ENCODE data around the gene RHBDL2.

Gene RHBDL2

GRCh38 chr1:38867208-38867607 lies 74.4 kb downstream of the RHBDL2 start:
- Histone ChIP-seq H3K4me2 (ENCODE audit: low read length, poor library complexity, severe bottlenecking) (no peak overlapping the region), H3K23ac (ENCODE audit: low read length in 2 of 2) (no peak overlapping the region), H3K4me3 (ENCODE audit: insufficient read depth in 1 of 2, low read depth in 1 of 2, low read length in 2 of 2) (no peak overlapping the region), H2BK15ac (ENCODE audit: low read depth, poor library complexity, severe bottlenecking) (no peak overlapping the region), H2AK5ac (ENCODE audit: low read length, severe bottlenecking) (no peak overlapping the region), H3K4ac (ENCODE audit: low read depth in 1 of 2, low read length in 2 of 2) (no peak overlapping the region), H2AFZ (ENCODE audit: low read depth, low read length) (no peak overlapping the region), H3K4me1 (ENCODE audit: control insufficient read depth, insufficient read depth, low read depth, low read length) (no peaks in the 10 kb centered on the region), H3K9ac (ENCODE audit: low read length) (no peak overlapping the region), H2BK5ac (ENCODE audit: low read depth, low read length, poor library complexity, severe bottlenecking) (no peak overlapping the region), H3K9me3 (ENCODE audit: control insufficient read depth, low read length) (no peaks in the 10 kb centered on the region), H3K27me3 (ENCODE audit: control insufficient read depth in 1 of 2, insufficient read depth in 1 of 2, low read length in 2 of 2) (no peaks in the 10 kb centered on the region), H4K8ac (ENCODE audit: low read length) (no peak overlapping the region), H2BK120ac (ENCODE audit: low read depth, low read length) (no peak overlapping the region), H3K79me1 (replicated peaks; ENCODE audit: low read length, poor library complexity, severe bottlenecking) (peaks cover 18% of the 10 kb centered on the region), H3K18ac (ENCODE audit: low read depth in 1 of 2, low read length in 2 of 2) (no peak overlapping the region), H3K14ac (ENCODE audit: low read length in 2 of 2) (no peak overlapping the region), H4K91ac (ENCODE audit: low read length) (no peak overlapping the region), H3K36me3 (ENCODE audit: control insufficient read depth in 1 of 2, insufficient read depth in 2 of 2, low read depth in 1 of 2, low read length in 2 of 2) (peaks cover 2 to 50% of the 10 kb centered on the region in 2 experiments), H2BK12ac (ENCODE audit: low read length in 2 of 2) (no peak overlapping the region), H3K27ac (ENCODE audit: low read length, poor library complexity, severe bottlenecking) (no peak overlapping the region)
- 100% methylated on average over 3 of the region's 8 CpGs for WGBS
- no peak for DNase-seq

GRCh38 chr1:38865112-38865715 lies 76.4 kb downstream of the RHBDL2 start:
- no peaks in the 10 kb centered on the region for H3K27me3 ChIP-seq (ENCODE audit: control insufficient read depth in 1 of 2, insufficient read depth in 1 of 2, low read length in 2 of 2)
- no peak overlapping the region for H2AK5ac ChIP-seq (ENCODE audit: low read length, severe bottlenecking)
- H2AFZ ChIP-seq (ENCODE audit: low read depth, low read length), result no peak overlapping the region
- no peak overlapping the region for H2BK5ac ChIP-seq (ENCODE audit: low read depth, low read length, poor library complexity, severe bottlenecking)
- H3K23ac ChIP-seq (ENCODE audit: low read length in 2 of 2), result no peak overlapping the region
- H3K79me1 ChIP-seq (replicated peaks; ENCODE audit: low read length, poor library complexity, severe bottlenecking), result peaks cover 18% of the 10 kb centered on the region
- H3K4me3 ChIP-seq (ENCODE audit: insufficient read depth in 1 of 2, low read depth in 1 of 2, low read length in 2 of 2), result no peak overlapping the region
- H3K4ac ChIP-seq (ENCODE audit: low read depth in 1 of 2, low read length in 2 of 2), result no peak overlapping the region
- no peak overlapping the region for H4K8ac ChIP-seq (ENCODE audit: low read length)
- H4K91ac ChIP-seq (ENCODE audit: low read length), result no peak overlapping the region
- H3K4me1 ChIP-seq (ENCODE audit: control insufficient read depth, insufficient read depth, low read depth, low read length), result peaks cover 3% of the 10 kb centered on the region
- no peak overlapping the region for H3K14ac ChIP-seq (ENCODE audit: low read length in 2 of 2)
- no peak overlapping the region for H2BK12ac ChIP-seq (ENCODE audit: low read length in 2 of 2)
- H2BK15ac ChIP-seq (ENCODE audit: low read depth, poor library complexity, severe bottlenecking), result no peak overlapping the region
- 94% methylated on average over 4 of the region's 4 CpGs for WGBS
- no peak for DNase-seq
- H3K36me3 ChIP-seq (ENCODE audit: control insufficient read depth in 1 of 2, insufficient read depth in 2 of 2, low read depth in 1 of 2, low read length in 2 of 2), result peaks cover 2 to 52% of the 10 kb centered on the region in 2 experiments
- H3K27ac ChIP-seq (ENCODE audit: low read length, poor library complexity, severe bottlenecking), result no peak overlapping the region
- H2BK120ac ChIP-seq (ENCODE audit: low read depth, low read length), result no peak overlapping the region
- H3K18ac ChIP-seq (ENCODE audit: low read depth in 1 of 2, low read length in 2 of 2), result no peak overlapping the region
- no peaks in the 10 kb centered on the region for H3K9me3 ChIP-seq (ENCODE audit: control insufficient read depth, low read length)
- H3K4me2 ChIP-seq (ENCODE audit: low read length, poor library complexity, severe bottlenecking), result no peak overlapping the region
- no peak overlapping the region for H3K9ac ChIP-seq (ENCODE audit: low read length)

GRCh38 chr1:38860454-38860795 lies 81.2 kb downstream of the RHBDL2 start:
- Histone ChIP-seq H3K27ac (ENCODE audit: low read length, poor library complexity, severe bottlenecking) (no peak overlapping the region), H3K4ac (ENCODE audit: low read depth in 1 of 2, low read length in 2 of 2) (peak overlapping the region in 1 of 2 experiments; percentile 100)
- WGBS, result 8% methylated on average over 4 of the region's 6 CpGs

GRCh38 chr1:38859561-38860453 lies 81.8 kb downstream of the RHBDL2 start, which contains the start of gene RRAGC:
Gene RRAGC (minus strand): TSS chr1:38859772. CDS start chr1:38859646, 126 bp downstream.
- Histone ChIP-seq H3K9ac (ENCODE audit: low read length) (peak within 1 kb of the TSS; percentile 96), H3K23ac (ENCODE audit: low read length in 2 of 2) (peak within 1 kb of the TSS in 1 of 2 experiments; percentile 98), H4K91ac (ENCODE audit: low read length) (peak within 1 kb of the TSS; percentile 90), H3K79me1 (replicated peaks; ENCODE audit: low read length, poor library complexity, severe bottlenecking) (peaks cover 25% of the 10 kb centered on the region), H3K36me3 (ENCODE audit: control insufficient read depth in 1 of 2, insufficient read depth in 2 of 2, low read depth in 1 of 2, low read length in 2 of 2) (peaks cover 0 to 51% of the 10 kb centered on the region in 2 experiments), H2AFZ (ENCODE audit: low read depth, low read length) (peak within 1 kb of the TSS; percentile 85), H3K14ac (ENCODE audit: low read length in 2 of 2) (peak within 1 kb of the TSS in 1 of 2 experiments; percentile 99), H3K4me3 (ENCODE audit: insufficient read depth in 1 of 2, low read depth in 1 of 2, low read length in 2 of 2) (peak within 1 kb of the TSS; percentile 95 to 98), H2BK15ac (ENCODE audit: low read depth, poor library complexity, severe bottlenecking) (no peak within 1 kb of the TSS), H3K27me3 (ENCODE audit: control insufficient read depth in 1 of 2, insufficient read depth in 1 of 2, low read length in 2 of 2) (no peaks in the 10 kb centered on the region), H3K4me1 (ENCODE audit: control insufficient read depth, insufficient read depth, low read depth, low read length) (peaks cover 11% of the 10 kb centered on the region), H3K18ac (ENCODE audit: low read depth in 1 of 2, low read length in 2 of 2) (peak within 1 kb of the TSS; percentile 80 to 100), H2BK5ac (ENCODE audit: low read depth, low read length, poor library complexity, severe bottlenecking) (peak within 1 kb of the TSS; percentile 53), H3K9me3 (ENCODE audit: control insufficient read depth, low read length) (no peaks in the 10 kb centered on the region), H4K8ac (ENCODE audit: low read length) (peak within 1 kb of the TSS; percentile 87), H2AK5ac (ENCODE audit: low read length, severe bottlenecking) (no peak within 1 kb of the TSS), H2BK12ac (ENCODE audit: low read length in 2 of 2) (peak within 1 kb of the TSS in 1 of 2 experiments; percentile 84), H3K4ac (ENCODE audit: low read depth in 1 of 2, low read length in 2 of 2) (peak within 1 kb of the TSS; percentile 86 to 100), H3K4me2 (ENCODE audit: low read length, poor library complexity, severe bottlenecking) (peak within 1 kb of the TSS; percentile 89), H3K27ac (ENCODE audit: low read length, poor library complexity, severe bottlenecking) (peak within 1 kb of the TSS; percentile 67), H2BK120ac (ENCODE audit: low read depth, low read length) (peak within 1 kb of the TSS; percentile 92)
- peak; percentile 98 for DNase-seq
- under 1% methylated on average over 37 of the region's 70 CpGs for WGBS

More at GRCh38 chr1:38860454-38860795, 81.2 kb downstream of the RHBDL2 start:
- Histone ChIP-seq H3K4me1 (ENCODE audit: control insufficient read depth, insufficient read depth, low read depth, low read length) (peaks cover 11% of the 10 kb centered on the region), H2BK15ac (ENCODE audit: low read depth, poor library complexity, severe bottlenecking) (no peak overlapping the region), H3K79me1 (replicated peaks; ENCODE audit: low read length, poor library complexity, severe bottlenecking) (peaks cover 22% of the 10 kb centered on the region), H2AK5ac (ENCODE audit: low read length, severe bottlenecking) (no peak overlapping the region), H3K23ac (ENCODE audit: low read length in 2 of 2) (no peak overlapping the region), H3K27me3 (ENCODE audit: control insufficient read depth in 1 of 2, insufficient read depth in 1 of 2, low read length in 2 of 2) (no peaks in the 10 kb centered on the region), H3K36me3 (ENCODE audit: control insufficient read depth in 1 of 2, insufficient read depth in 2 of 2, low read depth in 1 of 2, low read length in 2 of 2) (peaks cover 0 to 51% of the 10 kb centered on the region in 2 experiments), H3K4me2 (ENCODE audit: low read length, poor library complexity, severe bottlenecking) (peak overlapping the region; percentile 89), H3K9me3 (ENCODE audit: control insufficient read depth, low read length) (no peaks in the 10 kb centered on the region), H4K8ac (ENCODE audit: low read length) (no peak overlapping the region), H3K18ac (ENCODE audit: low read depth in 1 of 2, low read length in 2 of 2) (peak overlapping the region in 1 of 2 experiments; percentile 97), H4K91ac (ENCODE audit: low read length) (no peak overlapping the region), H3K14ac (ENCODE audit: low read length in 2 of 2) (peak overlapping the region in 1 of 2 experiments; percentile 99), H3K9ac (ENCODE audit: low read length) (peak overlapping the region; percentile 96), H2BK5ac (ENCODE audit: low read depth, low read length, poor library complexity, severe bottlenecking) (no peak overlapping the region), H3K4me3 (ENCODE audit: insufficient read depth in 1 of 2, low read depth in 1 of 2, low read length in 2 of 2) (peak overlapping the region; percentile 83 to 93), H2BK12ac (ENCODE audit: low read length in 2 of 2) (peak overlapping the region in 1 of 2 experiments; percentile 84), H2BK120ac (ENCODE audit: low read depth, low read length) (no peak overlapping the region), H2AFZ (ENCODE audit: low read depth, low read length) (peak overlapping the region; percentile 85)
- peak; percentile 37 for DNase-seq

Data from mesenchymal stem cell (in vitro differentiated cells and primary cell).